ENCODE results near the gene BMPER.

BMPER gene

DNA sequence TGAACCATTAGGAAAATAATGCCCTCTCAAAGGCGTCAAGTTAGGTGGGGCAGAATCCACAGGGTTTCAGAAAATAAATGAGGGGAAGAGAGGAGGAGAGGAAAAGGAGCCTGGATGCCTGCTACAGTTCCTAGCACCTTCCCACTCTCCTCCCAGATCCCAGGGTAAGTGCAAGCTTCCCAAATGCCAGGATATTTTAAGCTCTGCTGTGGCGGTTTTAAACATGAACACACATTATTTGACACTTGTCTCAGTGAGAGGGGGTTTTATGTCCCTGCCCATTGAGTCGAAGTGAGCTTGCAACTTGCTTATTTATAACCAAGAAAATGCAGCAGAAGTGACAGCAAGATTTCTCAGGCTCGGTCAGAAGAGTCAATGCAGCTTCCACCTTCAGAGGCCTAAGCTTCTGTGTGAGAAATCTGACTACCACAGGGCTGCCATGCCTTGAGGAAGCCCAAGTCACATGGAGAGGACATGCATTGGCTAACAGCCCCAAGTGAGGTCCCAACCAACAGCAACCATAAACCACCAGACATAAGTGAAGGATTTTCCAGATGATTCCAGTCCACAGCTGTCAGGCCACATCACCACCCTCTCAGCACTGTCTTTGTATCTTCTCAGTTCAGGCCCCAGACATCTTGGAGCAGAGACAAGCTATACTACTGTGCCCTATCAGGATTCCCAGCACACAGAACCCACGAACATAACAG is 17.9 kb upstream of the BMPER start:
- TF ChIP-seq, protein P1, sequence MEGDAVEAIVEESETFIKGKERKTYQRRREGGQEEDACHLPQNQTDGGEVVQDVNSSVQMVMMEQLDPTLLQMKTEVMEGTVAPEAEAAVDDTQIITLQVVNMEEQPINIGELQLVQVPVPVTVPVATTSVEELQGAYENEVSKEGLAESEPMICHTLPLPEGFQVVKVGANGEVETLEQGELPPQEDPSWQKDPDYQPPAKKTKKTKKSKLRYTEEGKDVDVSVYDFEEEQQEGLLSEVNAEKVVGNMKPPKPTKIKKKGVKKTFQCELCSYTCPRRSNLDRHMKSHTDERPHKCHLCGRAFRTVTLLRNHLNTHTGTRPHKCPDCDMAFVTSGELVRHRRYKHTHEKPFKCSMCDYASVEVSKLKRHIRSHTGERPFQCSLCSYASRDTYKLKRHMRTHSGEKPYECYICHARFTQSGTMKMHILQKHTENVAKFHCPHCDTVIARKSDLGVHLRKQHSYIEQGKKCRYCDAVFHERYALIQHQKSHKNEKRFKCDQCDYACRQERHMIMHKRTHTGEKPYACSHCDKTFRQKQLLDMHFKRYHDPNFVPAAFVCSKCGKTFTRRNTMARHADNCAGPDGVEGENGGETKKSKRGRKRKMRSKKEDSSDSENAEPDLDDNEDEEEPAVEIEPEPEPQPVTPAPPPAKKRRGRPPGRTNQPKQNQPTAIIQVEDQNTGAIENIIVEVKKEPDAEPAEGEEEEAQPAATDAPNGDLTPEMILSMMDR (IDR thresholded peaks at IDR 0.05; ENCODE audit: low read depth, low read length, missing control alignments), result no peak
- in situ Hi-C loops (cut with HindIII; ENCODE audit: low sequenced_read_pairs), result no loop called here
- no peak for DNase-seq (ENCODE audit: low read depth)
- no peak overlapping the region for H3K4me3 ChIP-seq (ENCODE audit: low read depth, low read length)

DNA sequence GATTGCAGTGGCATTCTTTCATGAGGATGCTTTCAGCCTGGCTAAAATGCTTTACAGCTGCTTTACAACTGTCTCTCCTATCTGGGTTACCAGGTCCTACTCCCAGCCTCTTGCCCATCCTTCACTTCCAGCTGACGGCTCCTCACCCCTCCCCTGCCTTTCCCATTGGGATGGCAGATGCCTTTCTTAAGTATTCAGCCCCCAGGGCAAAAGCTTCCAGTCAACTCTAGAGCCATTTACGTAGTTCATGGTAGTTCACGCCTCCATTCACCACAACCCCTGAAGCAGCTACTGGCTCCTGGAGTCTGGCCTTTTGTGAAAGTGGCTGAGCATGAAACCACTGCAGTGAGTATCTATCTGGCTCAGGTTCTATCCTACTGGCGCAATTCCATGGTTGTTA is 17.2 kb upstream of the BMPER start:
- no peak overlapping the region for H3K4me3 ChIP-seq (ENCODE audit: low read depth, low read length)
- DNase-seq (ENCODE audit: low read depth), result peak; percentile 92
- in situ Hi-C loops (cut with HindIII; ENCODE audit: low sequenced_read_pairs), result no loop called here
- TF ChIP-seq, protein P1 (IDR thresholded peaks at IDR 0.05; ENCODE audit: low read depth, low read length, missing control alignments), result no peak

DNA sequence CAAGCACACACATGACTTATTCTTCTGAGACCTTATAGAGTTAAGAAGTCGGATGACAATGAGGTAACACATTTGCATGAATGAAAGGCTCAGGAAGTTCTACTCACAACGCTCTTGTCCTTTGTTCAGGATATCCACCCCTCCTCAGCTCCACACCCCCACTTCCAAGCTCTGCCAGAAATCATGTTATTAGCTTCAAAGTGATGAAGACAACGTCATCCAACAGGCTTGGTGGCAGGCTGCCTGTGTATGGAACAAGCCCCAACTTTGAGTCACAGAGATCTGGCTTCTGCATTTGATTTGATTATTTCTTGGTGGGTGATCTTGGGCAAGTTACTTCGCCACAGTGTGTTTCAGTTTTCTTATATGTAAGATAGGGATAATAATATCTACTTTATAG is 12.4 kb upstream of the BMPER start:
- TF ChIP-seq, protein P1 (IDR thresholded peaks at IDR 0.05; ENCODE audit: low read depth, low read length, missing control alignments), result no peak

DNA sequence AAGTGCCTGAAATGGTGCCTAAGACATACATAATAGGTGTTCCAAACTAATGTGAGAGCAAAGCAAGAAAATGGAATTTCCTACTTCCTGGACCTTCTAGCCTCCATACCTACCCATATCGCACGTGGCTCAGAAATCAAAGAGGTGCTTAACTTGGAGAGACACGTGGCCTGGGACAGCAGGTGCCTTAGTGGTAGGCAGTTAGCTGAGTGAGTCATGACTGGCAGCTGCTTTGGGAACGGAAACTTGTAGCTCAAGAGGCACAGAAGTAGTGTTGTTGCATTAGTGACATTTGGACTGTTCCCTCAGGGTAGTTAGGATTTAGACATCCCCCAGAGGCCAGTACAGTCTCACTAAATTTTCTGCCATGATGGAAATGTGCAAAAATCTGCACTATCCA is 12.0 kb upstream of the BMPER start:
- in situ Hi-C loops (cut with HindIII; ENCODE audit: low sequenced_read_pairs), result no loop called here
- no peak overlapping the region for H3K4me3 ChIP-seq (ENCODE audit: low read depth, low read length)
- TF ChIP-seq, protein P1 (IDR thresholded peaks at IDR 0.05; ENCODE audit: low read depth, low read length, missing control alignments), result no peak

More for the DNA sequence above, 12.4 kb upstream of the BMPER start:
- in situ Hi-C loops (cut with HindIII; ENCODE audit: low sequenced_read_pairs), result no loop called here
- DNase-seq (ENCODE audit: low read depth), result no peak
- H3K4me3 ChIP-seq (ENCODE audit: low read depth, low read length), result no peak overlapping the region

DNA sequence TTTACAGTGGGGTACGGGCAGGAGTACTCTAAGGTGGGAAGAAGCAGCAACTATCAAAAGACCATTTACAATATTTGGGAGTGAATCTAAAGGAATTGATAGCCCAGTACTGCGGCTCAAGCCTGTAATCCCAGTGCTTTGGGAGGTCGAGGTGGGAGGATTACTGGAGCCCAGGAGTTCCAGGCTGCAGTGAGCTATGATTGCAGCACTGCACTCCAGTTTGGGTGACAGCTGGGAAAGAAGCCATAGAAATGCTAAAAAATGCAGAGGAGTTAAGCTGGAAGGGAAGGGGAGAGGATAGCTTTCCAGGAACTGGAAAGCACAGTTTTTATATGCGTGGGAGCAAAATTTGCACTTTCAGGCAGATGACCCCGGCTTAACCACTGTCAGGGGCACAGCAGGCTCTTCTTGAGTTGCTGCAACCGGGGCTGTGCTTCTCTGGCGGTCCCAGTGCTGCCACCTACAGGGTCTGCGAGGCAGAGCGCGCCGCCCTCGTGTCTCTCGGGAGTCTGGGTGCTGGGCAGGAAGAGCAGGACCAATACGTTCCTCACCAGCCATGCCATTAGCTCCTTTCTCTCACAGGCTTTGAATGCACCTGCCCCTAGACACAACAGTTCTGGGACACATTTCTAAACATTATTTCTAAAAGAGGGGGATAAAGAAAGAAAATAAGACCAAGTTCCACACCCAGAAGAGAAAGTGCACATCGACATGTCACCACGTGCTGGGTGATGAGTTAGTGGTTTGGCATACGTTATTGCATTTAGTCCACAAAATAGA is 10.1 kb upstream of the BMPER start:
- in situ Hi-C loops (cut with HindIII; ENCODE audit: low sequenced_read_pairs), result loop anchor here (5.0 kb wide), 1 partner anchor 88 kb away; no protein-coding TSS in a partner anchor
- H3K4me3 ChIP-seq (ENCODE audit: low read depth, low read length), result no peak overlapping the region
- no peak for DNase-seq (ENCODE audit: low read depth)
- TF ChIP-seq, protein P1 (IDR thresholded peaks at IDR 0.05; ENCODE audit: low read depth, low read length, missing control alignments), result peak; percentile 91

More for the DNA sequence above, 12.0 kb upstream of the BMPER start:
- DNase-seq (ENCODE audit: low read depth), result no peak

DNA sequence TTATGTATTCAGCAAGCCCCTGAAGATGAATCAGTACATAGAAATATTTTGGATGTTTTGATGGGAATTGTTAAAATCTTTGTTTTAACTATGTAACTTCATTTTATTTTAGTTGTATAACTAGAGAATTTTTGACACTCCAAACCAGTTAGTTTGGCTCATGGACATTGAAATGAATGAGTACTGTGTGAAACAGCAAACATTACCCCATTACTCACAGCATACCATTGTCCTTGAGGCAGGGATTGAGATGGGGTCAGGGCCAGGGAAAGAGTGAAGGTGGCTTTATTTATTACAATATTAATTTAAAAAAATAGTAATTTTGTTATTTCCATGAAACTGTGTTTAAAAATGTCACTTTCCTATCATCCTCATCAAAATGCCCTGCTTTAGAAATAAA is 4.8 kb upstream of the BMPER start:
- no peak overlapping the region for H3K4me3 ChIP-seq (ENCODE audit: low read depth, low read length)
- DNase-seq (ENCODE audit: low read depth), result no peak
- TF ChIP-seq, protein P1 (IDR thresholded peaks at IDR 0.05; ENCODE audit: low read depth, low read length, missing control alignments), result no peak
- in situ Hi-C loops (cut with HindIII; ENCODE audit: low sequenced_read_pairs), result no loop called here

Measured in astrocyte of the cerebellum (primary cell).